Retinal pigment epithelial cell (primary cell): ENCODE data around the gene TNIK.

Experiments
- DNase-seq: peaks from one replicate; pipeline ENCODE4 v3.0.0-alpha.2; 2010; ENCODE audit warnings: low read depth
- H3K4me3 ChIP-seq: 2 replicates; pipeline ENCODE4 v1.5.1; 2011; ENCODE audit warnings: mild to moderate bottlenecking, low read length, control low read depth, moderate library complexity
- CTCF ChIP-seq: conservative IDR thresholded peaks from 2 replicates; pipeline ENCODE4 v1.5.1; 2011; ENCODE audit warnings: low read depth, low read length, control low read depth, inconsistent platforms

The TNIK gene

GRCh38 chr3:171169443-171169842, 290.8 kb downstream of the TNIK start:
- TF ChIP-seq CTCF: no peak

GRCh38 chr3:171168551-171168950, 291.7 kb downstream of the TNIK start:
- TF ChIP-seq CTCF: no peak
- DNase-seq: no peak
- H3K4me3 ChIP-seq: no peak overlapping the region

More at GRCh38 chr3:171169443-171169842, 290.8 kb downstream of the TNIK start:
- H3K4me3 ChIP-seq: no peak overlapping the region
- DNase-seq: no peak

- no peak for DNase-seq
Measured at GRCh38 chr3:171168086-171168485, 292.1 kb downstream of the TNIK start.

GRCh38 chr3:171165983-171166382, 294.2 kb downstream of the TNIK start:
- H3K4me3 ChIP-seq: no peak overlapping the region
- DNase-seq: no peak
- no peak for TF ChIP-seq CTCF

More at GRCh38 chr3:171168086-171168485, 292.1 kb downstream of the TNIK start:
- no peak overlapping the region for H3K4me3 ChIP-seq
- TF ChIP-seq CTCF: no peak

- no peak for TF ChIP-seq CTCF
- no peak for DNase-seq
- no peak overlapping the region for H3K4me3 ChIP-seq
Measured at GRCh38 chr3:171165499-171165921, 294.7 kb downstream of the TNIK start.

GRCh38 chr3:171164067-171164465, 296.1 kb downstream of the TNIK start:
- DNase-seq: no peak
- TF ChIP-seq CTCF: no peak
- H3K4me3 ChIP-seq: no peak overlapping the region

- no peak for DNase-seq
- no peak overlapping the region for H3K4me3 ChIP-seq
- peak; percentile 72 for TF ChIP-seq CTCF
Measured at GRCh38 chr3:171163101-171164066, 296.8 kb downstream of the TNIK start.
